Smooth muscle cell (in vitro differentiated cells): ENCODE measurements around the gene GPRIN1. TPM values are rescaled to one million over a fixed set of nuclear protein-coding genes. Genes with fewer than 3 reads are reported as not detected.

Source experiments
- DNase-seq: peaks from one replicate; lab custom pipeline; 2025; ENCODE audit not compliant: unreplicated experiment; lab: John Stamatoyannopoulos, UW
- H2AFZ ChIP-seq: fragments of 200-600 bp; sonication (generic); 2 replicates; pipeline ENCODE4 v1.6.0; 2016; ENCODE audit warnings: antibody characterized with exemption, low read depth, mild to moderate bottlenecking
- H3F3A ChIP-seq: fragments of 200-600 bp; sonication (generic); 2 replicates; pipeline ENCODE4 v1.6.0; 2017; ENCODE audit warnings: antibody characterized with exemption, low read depth
- H3K27ac ChIP-seq: fragments of 200-600 bp; sonication (generic); 2 replicates; pipeline ENCODE4 v1.5.1; 2016; ENCODE audit warnings: low read depth, mild to moderate bottlenecking
- H3K27me3 ChIP-seq: fragments of 200-600 bp; sonication (generic); 2 replicates; pipeline ENCODE4 v1.6.1; 2016; ENCODE audit warnings: low read depth, mild to moderate bottlenecking
- H3K36me3 ChIP-seq: fragments of 200-600 bp; sonication (generic); 2 replicates; pipeline ENCODE4 v1.5.1; 2016; ENCODE audit warnings: low read depth
- H3K4me1 ChIP-seq: fragments of 200-600 bp; sonication (generic); 2 replicates; pipeline ENCODE4 v1.5.1; 2016; ENCODE audit warnings: low read depth
- H3K4me2 ChIP-seq: fragments of 200-600 bp; sonication (generic); 2 replicates; pipeline ENCODE4 v1.6.0; 2016; ENCODE audit warnings: mild to moderate bottlenecking
- H3K4me3 ChIP-seq: fragments of 200-600 bp; sonication (generic); 2 replicates; pipeline ENCODE4 v1.5.1; 2016; ENCODE audit warnings: mild to moderate bottlenecking
- H3K79me2 ChIP-seq: fragments of 200-600 bp; sonication (generic); 2 replicates; pipeline ENCODE4 v1.6.0; 2016; ENCODE audit warnings: low read depth, mild to moderate bottlenecking
- H3K9ac ChIP-seq: fragments of 200-600 bp; sonication (generic); 2 replicates; pipeline ENCODE4 v1.6.0; 2016; ENCODE audit warnings: low read depth
- H3K9me3 ChIP-seq: fragments of 200-600 bp; sonication (generic); replicated peaks from 2 replicates; pipeline ENCODE4 v1.5.1; 2016; ENCODE audit warnings: low read depth
- H4K20me1 ChIP-seq: fragments of 200-600 bp; sonication (generic); 2 replicates; pipeline ENCODE4 v1.6.0; 2016; ENCODE audit warnings: low read depth
- CTCF ChIP-seq: fragments of 200-600 bp; sonication (generic); IDR thresholded peaks from 2 replicates; pipeline ENCODE4 v1.5.1; 2017; ENCODE audit warnings: borderline replicate concordance, mild to moderate bottlenecking, antibody characterized with exemption; ENCODE audit not compliant: insufficient read depth, poor library complexity, severe bottlenecking
- WGBS: methylation state at CpG from one replicate; pipeline ENCODE4 v1.1.7; 2016; ENCODE audit warnings: low lambda C conversion rate; 5-methylcytosine and 5-hydroxymethylcytosine counted together
- polyA plus RNA-seq: library from polyadenylated mRNA; unstranded; fragments of >200 nt; fragmentation: Nextera tagmentation; extraction: Ambion mirVana; gene quantifications from 2 replicates; pipeline ENCODE4 v1.2.1, GENCODE V29; 2016
- total RNA-seq: library from RNA; depleted of rRNA; stranded (reverse); fragments of >200 nt; gene quantifications from 2 replicates; pipeline ENCODE4 v1.2.3, GENCODE V29; 2014

Gene GPRIN1
- total and polyA plus RNA-seq, 2 experiments from 2014 or later = 2.1 to 3.6 TPM

- Histone ChIP-seq H3K27me3 (no peaks in the 10 kb centered on the region), H3K4me1 (no peaks in the 10 kb centered on the region), H3K4me2 (no peak overlapping the region), H2AFZ (no peak overlapping the region), H3K9ac (no peak overlapping the region), H3K4me3 (no peak overlapping the region), H3K9me3 (no peaks in the 10 kb centered on the region), H3F3A (no peaks in the 10 kb centered on the region), H3K36me3 (no peaks in the 10 kb centered on the region), H3K27ac (no peak overlapping the region), H3K79me2 (no peaks in the 10 kb centered on the region), H4K20me1 (no peaks in the 10 kb centered on the region)
- 91% methylated on average over 7 of the region's 7 CpGs for WGBS
- TF ChIP-seq CTCF = no peak
- DNase-seq = no peak
Measured at GRCh38 chr5:176587398-176587797, 22.6 kb downstream of the GPRIN1 start.

DNA sequence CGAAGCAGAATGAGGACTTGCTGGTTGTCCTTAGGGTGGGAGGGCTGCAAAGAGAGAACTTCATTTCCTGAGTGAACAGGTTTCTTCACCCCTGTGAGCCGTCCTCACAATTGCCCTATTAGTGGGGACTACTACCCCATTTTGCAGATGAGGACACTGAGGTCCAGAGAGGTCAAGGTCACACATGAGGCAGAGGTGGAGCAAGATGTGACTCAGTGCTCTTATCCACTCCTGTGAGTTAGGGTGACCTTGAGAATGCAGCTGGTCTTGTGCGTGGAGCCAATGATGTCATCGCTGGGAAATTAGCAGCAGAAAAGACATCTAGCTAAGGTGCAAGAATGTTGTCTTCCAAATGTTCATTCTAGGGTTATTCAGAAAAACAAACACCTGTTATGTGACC, 26.9 kb downstream of the GPRIN1 start:
- Histone ChIP-seq H3K79me2 (no peaks in the 10 kb centered on the region), H3K27me3 (no peaks in the 10 kb centered on the region), H3K9me3 (no peaks in the 10 kb centered on the region), H2AFZ (no peak overlapping the region), H3K4me2 (no peak overlapping the region), H3K27ac (no peak overlapping the region), H3F3A (no peaks in the 10 kb centered on the region), H3K36me3 (no peaks in the 10 kb centered on the region), H3K4me1 (no peaks in the 10 kb centered on the region), H3K4me3 (no peak overlapping the region), H3K9ac (no peak overlapping the region), H4K20me1 (no peaks in the 10 kb centered on the region)
- no peak for TF ChIP-seq CTCF
- 83% methylated on average over 4 of the region's 4 CpGs for WGBS
- DNase-seq = no peak

GRCh38 chr5:176581361-176581760, 28.6 kb downstream of the GPRIN1 start:
- Histone ChIP-seq H4K20me1 (no peaks in the 10 kb centered on the region), H3K4me2 (no peak overlapping the region), H3K9ac (no peak overlapping the region), H3K9me3 (no peaks in the 10 kb centered on the region), H3K27ac (no peak overlapping the region), H3K36me3 (no peaks in the 10 kb centered on the region), H3K4me3 (no peak overlapping the region), H2AFZ (no peak overlapping the region), H3F3A (no peaks in the 10 kb centered on the region), H3K79me2 (no peaks in the 10 kb centered on the region), H3K27me3 (no peaks in the 10 kb centered on the region), H3K4me1 (no peaks in the 10 kb centered on the region)
- 88% methylated on average over 12 of the region's 12 CpGs for WGBS
- TF ChIP-seq CTCF = no peak
- DNase-seq = no peak

DNA sequence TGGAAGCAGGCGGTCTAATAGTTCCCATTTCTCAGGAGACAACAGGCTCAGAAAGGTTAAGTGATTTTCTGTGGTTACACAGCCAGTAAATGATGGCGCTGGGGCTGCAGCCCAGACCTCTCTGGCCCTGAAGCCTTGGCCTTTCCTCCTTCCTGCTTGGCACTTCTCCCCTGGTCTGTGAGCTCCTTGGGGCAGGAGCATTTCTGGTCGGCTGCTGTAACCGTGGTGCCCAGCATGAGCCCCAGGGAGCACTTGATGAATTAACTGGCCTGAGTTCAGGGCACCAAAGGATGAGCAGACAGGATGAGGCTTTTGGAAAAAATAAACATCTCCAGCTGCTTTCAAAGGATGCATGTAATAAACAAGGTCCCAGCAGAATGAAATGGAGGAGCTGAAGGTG, 30.6 kb downstream of the GPRIN1 start:
- Histone ChIP-seq H3K4me3 (no peak overlapping the region), H3K9me3 (no peaks in the 10 kb centered on the region), H3K27ac (no peak overlapping the region), H3F3A (no peaks in the 10 kb centered on the region), H3K4me1 (no peaks in the 10 kb centered on the region), H4K20me1 (no peaks in the 10 kb centered on the region), H3K79me2 (no peaks in the 10 kb centered on the region), H3K4me2 (no peak overlapping the region), H2AFZ (no peak overlapping the region), H3K27me3 (no peaks in the 10 kb centered on the region), H3K36me3 (no peaks in the 10 kb centered on the region), H3K9ac (no peak overlapping the region)
- TF ChIP-seq CTCF = no peak
- no peak for DNase-seq
- WGBS = 83% methylated on average over 4 of the region's 4 CpGs
